NK-92 (cell line): ENCODE results near the gene FBXL17.
"Not testable (repeated sequence)": the region's sequence is repeated elsewhere in the genome, so short reads cannot be mapped to it uniquely, and the experiment has no call there.

ENCODE experiments used
- DNase-seq: peaks from one replicate; lab custom pipeline; 2025; ENCODE audit not compliant: unreplicated experiment; lab: John Stamatoyannopoulos, UW

Gene FBXL17

DNA sequence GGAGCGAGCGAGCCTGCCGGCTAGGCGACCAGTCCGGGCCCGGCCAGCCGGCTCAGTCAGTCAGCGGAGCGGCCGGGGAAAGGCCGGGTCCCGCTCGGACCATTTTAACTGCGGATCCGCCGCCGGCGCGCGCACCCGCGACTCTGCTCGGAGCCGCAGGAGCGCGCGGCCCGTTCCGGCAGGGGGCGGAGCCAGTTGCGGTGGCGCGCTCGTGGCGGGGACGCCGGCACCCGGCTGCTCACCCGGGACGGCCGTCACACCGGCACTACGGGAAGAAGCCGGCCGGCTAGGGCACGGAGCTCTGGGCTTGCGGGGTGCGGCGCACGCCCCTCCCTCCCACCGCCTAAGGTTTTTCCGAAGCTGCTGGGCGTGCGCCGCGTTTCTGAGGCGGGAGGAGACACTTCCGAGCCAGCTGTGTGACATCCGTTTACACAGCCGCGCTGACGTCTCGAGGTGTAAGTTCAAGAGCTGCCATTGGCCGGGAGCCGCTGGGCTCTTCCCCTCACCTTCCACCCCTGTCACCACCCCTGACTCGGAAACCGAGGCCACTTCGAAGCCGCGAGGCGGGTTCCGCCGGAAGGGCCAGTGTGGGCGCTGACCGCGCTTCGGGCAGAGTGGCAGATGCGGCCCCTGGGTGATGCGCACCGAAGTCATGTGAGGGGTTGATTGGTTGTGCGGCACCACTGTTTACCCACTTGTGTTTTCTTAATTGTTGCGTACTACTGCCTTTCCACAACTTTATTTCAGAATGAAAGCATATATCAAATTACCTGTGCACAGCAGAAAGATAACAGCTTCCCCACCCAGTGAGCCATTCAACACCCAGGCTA, at the start of gene FBXL17:
Gene FBXL17 (minus strand): TSS at position 145 of the 830 bp plus-strand sequence.
- peak; percentile 54 for DNase-seq

GRCh38 chr5:108430931-108431608, 49.2 kb upstream of the FBXL17 start:
- DNase-seq: no peak

DNA sequence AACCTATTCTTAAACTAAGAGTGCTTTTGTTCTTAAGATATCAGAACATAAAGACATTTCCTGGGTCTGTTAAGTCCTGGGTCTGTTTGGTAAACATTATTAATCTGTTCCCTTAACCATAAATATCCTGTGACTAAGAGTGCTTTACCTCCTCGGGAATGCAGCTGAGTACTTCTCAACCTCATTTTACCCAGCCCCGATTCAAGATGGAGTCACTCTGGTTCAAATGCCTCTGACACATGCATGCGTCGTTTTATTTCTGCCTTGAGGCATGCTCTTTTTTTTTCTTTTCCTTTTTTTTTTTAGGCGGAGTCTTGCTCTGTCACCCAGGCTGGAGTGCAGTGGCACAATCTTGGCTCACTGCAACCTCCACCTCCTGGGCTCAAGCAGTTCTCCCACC, 39.8 kb upstream of the FBXL17 start:
- DNase-seq: no peak

DNA sequence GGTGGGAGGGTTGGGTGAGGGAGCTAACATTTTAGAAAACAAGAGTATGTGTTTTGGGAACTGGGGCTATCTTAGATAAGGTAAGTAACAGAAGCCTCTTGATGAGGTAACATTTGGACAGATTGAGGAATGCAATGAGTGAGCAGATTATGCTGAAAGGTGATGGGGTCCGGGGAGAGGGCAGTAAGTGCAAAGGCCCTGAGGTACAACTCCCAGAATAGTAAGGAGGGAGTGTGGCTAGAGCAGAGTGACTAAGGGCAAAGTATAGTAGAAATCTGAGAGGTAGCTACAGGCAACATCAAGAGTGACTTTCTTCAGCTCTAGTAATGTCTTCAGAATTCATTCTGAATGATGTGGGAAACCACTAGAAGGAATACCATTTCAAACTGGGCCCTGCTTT, 38.9 kb upstream of the FBXL17 start:
- no peak for DNase-seq

GRCh38 chr5:108420158-108420557, 38.3 kb upstream of the FBXL17 start:
- no peak for DNase-seq

DNA sequence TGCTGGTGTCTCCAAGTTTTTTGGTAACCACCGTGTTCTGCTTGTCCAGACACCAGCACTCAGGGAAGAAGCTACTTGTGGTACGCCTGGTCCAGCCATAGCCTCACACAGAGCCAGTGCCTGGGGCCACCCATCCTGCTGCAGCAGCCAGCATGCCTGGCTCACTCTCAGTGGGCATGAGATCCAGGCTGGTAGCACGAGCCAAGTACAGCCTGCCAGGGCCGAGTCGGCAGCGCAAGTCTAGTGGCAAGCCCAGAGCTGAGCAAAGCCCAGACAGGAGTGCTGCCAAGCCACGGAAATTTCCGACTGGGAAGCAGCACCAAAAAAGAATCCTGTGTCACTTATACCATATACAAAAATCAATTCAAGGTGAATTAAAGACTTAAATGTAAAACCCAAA, 36.3 kb upstream of the FBXL17 start:
- DNase-seq: no peak

DNA sequence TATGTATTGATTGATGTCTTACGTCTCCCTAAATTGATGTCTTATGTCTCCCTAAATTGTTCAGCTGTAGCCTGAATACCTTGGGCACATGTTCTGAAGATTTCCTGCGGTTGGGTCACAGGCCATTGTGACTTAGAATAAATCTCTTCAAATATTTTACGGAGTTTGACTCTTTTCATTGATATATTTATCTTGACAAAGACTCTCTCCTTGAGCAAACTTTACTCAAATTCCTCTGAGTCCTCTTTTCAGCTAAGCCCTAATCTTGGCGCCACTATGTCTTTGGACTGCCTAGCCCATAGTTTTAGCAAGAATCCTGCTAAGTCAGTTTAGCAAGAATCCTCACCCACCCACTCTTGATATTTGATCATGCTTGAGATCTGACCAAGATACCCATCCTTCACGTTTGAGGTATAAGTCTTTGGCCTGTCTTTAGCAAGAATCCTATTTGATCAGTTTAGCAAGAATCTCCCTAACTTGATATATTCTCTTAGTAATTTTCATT, 35.3 kb upstream of the FBXL17 start:
- DNase-seq: no peak

GRCh38 chr5:108415726-108416125, 33.8 kb upstream of the FBXL17 start:
- DNase-seq: no peak

GRCh38 chr5:108409786-108410185, 27.9 kb upstream of the FBXL17 start:
- DNase-seq: no peak

- not testable (repeated sequence) for DNase-seq
Observed at GRCh38 chr5:108405201-108405600, 23.3 kb upstream of the FBXL17 start.

GRCh38 chr5:108398964-108399363, 17.1 kb upstream of the FBXL17 start:
- no peak for DNase-seq

DNA sequence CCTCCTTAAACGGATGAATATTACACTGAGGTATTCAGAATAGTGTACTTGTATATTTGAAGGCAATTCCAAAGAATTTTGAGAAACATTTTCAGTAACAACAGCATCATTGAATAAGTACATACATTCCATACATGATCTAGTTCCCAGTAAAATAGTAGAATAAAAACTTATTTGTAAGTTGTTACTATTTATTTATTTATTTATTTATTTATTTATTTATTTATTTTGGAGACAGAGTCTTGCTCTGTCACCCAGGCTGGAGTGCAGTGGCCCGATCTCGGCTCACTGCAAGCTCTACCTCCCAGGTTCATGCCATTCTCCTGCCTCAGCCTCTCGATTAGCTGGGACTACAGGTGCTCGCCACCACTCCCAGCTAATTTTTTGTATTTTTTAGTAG, 14.9 kb upstream of the FBXL17 start:
- DNase-seq: not testable (repeated sequence)

- DNase-seq: no peak
Observed at GRCh38 chr5:108387758-108388157, 5.9 kb upstream of the FBXL17 start.

DNA sequence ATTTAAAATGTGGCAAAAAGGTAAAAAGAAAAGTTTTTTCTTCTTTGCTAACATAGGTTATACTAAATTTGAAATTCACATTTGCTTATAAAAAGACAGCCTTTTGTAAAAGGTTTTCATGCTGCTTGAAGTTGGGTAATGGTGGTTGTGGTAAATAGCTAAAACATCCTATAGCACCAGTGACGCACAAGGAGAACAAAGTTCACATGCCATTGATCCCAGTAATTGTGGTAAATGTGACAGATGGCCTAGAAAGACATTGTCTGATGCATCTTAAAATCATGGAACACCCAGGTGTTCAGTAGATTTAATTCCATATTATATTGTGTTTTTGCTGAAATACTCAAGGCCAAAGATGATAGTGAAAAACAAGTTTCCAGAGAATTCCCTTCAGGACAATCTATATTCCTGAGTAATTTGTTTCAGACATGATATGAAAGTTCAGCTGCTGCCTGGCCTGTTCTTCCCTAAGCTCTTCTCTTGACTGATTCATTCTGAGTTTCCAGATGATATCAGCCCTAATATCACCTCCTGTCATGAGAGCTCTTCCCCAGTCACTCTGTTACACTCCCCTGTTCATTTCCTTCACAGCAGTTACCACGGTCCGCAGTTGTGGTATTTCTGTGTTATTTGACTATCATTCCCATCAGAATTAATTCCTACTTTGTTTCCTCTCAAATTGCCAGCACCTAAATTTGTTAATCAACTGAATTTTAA, 4.6 kb upstream of the FBXL17 start:
- no peak for DNase-seq

DNA sequence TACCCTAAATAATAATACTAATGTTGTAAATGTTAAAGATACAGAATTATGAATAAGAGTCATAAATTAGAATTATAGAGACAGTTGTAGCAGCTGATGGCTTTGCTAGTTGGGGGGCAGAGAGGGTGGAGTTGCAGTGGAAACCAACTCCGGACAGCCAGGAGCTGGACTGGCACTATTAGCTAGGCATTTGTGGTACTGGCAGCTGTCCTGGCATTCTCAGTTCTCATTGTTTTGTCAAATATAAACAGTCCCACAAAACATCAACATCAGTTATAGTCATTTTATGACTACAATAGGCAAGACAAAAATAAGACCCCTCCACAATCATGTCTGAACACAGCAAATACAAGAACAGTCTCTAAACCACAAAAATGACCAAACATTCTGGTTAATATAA, 2.8 kb upstream of the FBXL17 start:
- no peak for DNase-seq

- no peak for DNase-seq
Observed at GRCh38 chr5:108382784-108383330, 959 bp upstream of the FBXL17 start.

DNA sequence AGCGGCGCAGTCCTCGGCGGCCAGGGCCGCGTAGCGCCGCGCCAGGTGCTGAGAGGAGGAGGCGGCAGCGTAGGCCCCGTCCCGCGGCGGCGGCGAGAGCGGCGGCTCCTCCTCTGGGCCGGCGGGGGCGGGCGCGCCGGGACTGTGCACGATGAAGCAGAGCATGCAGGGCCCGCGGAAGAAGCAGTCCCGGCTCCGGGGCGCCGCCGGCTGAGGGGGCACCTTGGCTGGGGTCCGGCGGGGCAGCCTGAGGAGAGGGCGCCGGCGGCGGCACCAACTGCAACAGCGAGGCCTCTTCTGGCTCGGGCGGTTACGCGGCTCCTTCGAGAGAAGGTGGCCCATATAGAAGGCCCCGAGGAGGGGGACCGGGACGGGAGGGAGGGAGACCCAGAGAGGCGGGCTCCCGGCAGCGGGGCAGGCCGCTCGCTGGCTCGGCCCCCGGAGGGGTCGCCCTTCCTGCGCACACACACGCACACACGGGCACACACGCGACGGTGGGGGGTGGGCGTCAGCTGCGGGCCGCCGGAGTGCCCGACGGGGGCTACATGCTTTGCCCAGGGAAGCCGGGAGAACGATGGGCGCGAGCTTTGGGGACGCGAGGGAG, 446 bp downstream of the FBXL17 start:
- no peak for DNase-seq

DNA sequence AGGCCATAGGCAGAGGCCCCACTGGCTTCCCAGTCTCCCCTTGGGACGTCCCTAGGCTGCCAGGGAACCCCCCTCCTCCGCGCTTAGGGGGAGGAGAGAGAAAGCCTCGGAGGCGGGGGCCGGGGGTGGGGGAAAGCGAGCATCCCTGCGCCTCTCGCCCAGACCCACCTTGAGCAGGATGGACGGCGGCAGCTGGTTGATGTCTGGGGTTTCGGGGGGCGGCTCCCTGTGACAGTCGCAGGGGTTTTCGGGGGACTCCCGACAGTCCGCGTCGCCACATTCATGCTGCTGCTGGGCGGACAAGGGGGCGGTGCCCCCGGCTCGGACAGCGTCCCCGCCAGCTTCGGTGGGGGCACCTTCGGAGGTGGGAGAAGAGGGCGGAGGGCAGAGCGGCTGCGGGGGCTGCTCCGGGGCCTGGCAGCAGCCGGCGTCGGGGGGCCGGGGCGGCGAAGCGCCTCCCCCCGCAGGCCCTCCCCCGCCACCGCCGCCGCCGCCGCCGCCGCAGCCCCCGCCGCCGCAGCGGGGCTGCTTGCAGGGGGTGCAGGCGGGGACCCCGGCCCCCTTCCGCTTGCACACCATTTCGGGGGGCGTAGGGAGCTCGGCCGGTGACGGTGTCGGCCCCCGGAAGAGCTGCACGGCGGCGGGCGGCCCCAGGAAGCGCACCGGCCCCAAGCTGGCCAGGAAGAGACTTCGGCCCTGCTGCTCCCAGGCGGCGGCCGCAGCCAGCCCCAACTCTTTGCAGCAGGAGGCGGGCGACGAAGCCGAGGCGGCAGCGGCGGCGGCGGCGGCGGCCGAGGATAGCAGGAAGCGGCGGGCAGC, 1.2 kb downstream of the FBXL17 start:
- no peak for DNase-seq

DNA sequence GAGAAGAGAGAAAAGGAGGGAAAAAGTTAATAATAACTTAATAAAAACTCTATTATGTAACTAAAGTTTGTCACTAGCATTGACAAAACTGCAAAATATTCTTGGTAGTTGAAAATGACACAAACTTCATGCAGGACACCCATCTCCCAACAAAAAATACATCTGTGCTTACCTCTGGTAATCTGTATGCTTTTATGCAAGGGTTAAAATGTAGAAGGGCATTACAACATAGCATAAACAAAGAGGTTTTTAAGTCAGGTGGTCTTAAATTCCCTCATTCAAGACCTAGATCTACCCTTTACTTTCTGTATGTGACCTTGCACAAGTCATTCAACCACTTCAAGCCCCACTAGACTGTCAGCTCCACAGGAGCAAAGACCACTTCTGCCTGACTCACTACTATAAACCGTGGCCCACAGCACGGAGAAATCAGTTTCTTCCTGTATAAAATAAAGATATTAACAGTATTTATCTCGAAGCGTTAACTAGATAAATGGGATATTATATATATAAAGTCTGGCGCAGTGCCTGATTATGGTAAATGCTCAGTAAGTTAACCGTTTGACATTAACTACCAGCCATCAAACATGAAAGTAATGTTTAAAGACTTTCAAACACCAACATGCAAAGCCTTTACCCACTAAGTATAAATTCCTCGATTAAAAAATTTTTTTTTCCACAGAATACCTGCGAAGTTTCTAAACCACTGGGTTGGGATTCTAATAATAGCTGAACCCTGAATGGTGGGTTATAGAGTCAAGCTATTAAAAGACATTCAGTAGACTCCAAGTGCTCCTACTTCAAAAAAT, 2.0 kb downstream of the FBXL17 start:
- DNase-seq: no peak
